ENCODE data around the gene EFS.

Gene EFS

GRCh38 chr14:23354990-23355389 is 10.0 kb downstream of the EFS start:
- TF ChIP-seq TAF1 (IDR thresholded peaks at IDR 0.05; ENCODE audit: borderline replicate concordance, insufficient read depth, low read length) (no peak), SIN3A (IDR thresholded peaks at IDR 0.05; ENCODE audit: borderline replicate concordance, insufficient read depth, low read length) (no peak), REST (IDR thresholded peaks at IDR 0.05; ENCODE audit: insufficient read depth in 1 of 2, low read depth in 2 of 2, low read length in 2 of 2) (no peak), POLR2AphosphoS5 (IDR thresholded peaks at IDR 0.05; ENCODE audit: low read depth, low read length) (no peak), FOXP2 (optimal IDR thresholded peaks at IDR 0.05; ENCODE audit: borderline replicate concordance, extremely low read depth, extremely low read length, insufficient read depth) (no peak)

- TF ChIP-seq POLR2AphosphoS5 (IDR thresholded peaks at IDR 0.05; ENCODE audit: low read depth, low read length) (no peak), FOXP2 (optimal IDR thresholded peaks at IDR 0.05; ENCODE audit: borderline replicate concordance, extremely low read depth, extremely low read length, insufficient read depth) (no peak), TAF1 (IDR thresholded peaks at IDR 0.05; ENCODE audit: borderline replicate concordance, insufficient read depth, low read length) (no peak), SIN3A (IDR thresholded peaks at IDR 0.05; ENCODE audit: borderline replicate concordance, insufficient read depth, low read length) (no peak), REST (IDR thresholded peaks at IDR 0.05; ENCODE audit: insufficient read depth in 1 of 2, low read depth in 2 of 2, low read length in 2 of 2) (no peak)
Observed at GRCh38 chr14:23353433-23353780, 11.6 kb downstream of the EFS start.

GRCh38 chr14:23352506-23353432 is 12.2 kb downstream of the EFS start, which contains the start of gene SLC22A17:
TSS of gene SLC22A17 (minus strand) at chr14:23352887.
- TF ChIP-seq TAF1 (IDR thresholded peaks at IDR 0.05; ENCODE audit: borderline replicate concordance, insufficient read depth, low read length): peak; percentile 49; the same call in 1 of the 2 replicates
- TF ChIP-seq FOXP2 (optimal IDR thresholded peaks at IDR 0.05; ENCODE audit: borderline replicate concordance, extremely low read depth, extremely low read length, insufficient read depth): no peak
- TF ChIP-seq POLR2AphosphoS5 (IDR thresholded peaks at IDR 0.05; ENCODE audit: low read depth, low read length): peak; percentile 73

- TF ChIP-seq TAF1 (IDR thresholded peaks at IDR 0.05; ENCODE audit: borderline replicate concordance, insufficient read depth, low read length) (no peak), POLR2AphosphoS5 (IDR thresholded peaks at IDR 0.05; ENCODE audit: low read depth, low read length) (no peak), FOXP2 (optimal IDR thresholded peaks at IDR 0.05; ENCODE audit: borderline replicate concordance, extremely low read depth, extremely low read length, insufficient read depth) (no peak), REST (IDR thresholded peaks at IDR 0.05; ENCODE audit: insufficient read depth in 1 of 2, low read depth in 2 of 2, low read length in 2 of 2) (no peak), SIN3A (IDR thresholded peaks at IDR 0.05; ENCODE audit: borderline replicate concordance, insufficient read depth, low read length) (no peak)
Observed at GRCh38 chr14:23351681-23352505, 13.1 kb downstream of the EFS start.

GRCh38 chr14:23349156-23349845 is 15.7 kb downstream of the EFS start:
- no peak for TF ChIP-seq REST (IDR thresholded peaks at IDR 0.05; ENCODE audit: insufficient read depth in 1 of 2, low read depth in 2 of 2, low read length in 2 of 2)
- no peak for TF ChIP-seq POLR2AphosphoS5 (IDR thresholded peaks at IDR 0.05; ENCODE audit: low read depth, low read length)
- TF ChIP-seq FOXP2 (optimal IDR thresholded peaks at IDR 0.05; ENCODE audit: borderline replicate concordance, extremely low read depth, extremely low read length, insufficient read depth): no peak
- TF ChIP-seq SIN3A (IDR thresholded peaks at IDR 0.05; ENCODE audit: borderline replicate concordance, insufficient read depth, low read length): no peak
- no peak for TF ChIP-seq TAF1 (IDR thresholded peaks at IDR 0.05; ENCODE audit: borderline replicate concordance, insufficient read depth, low read length)
